MCF 10A (cell line): Measurements from ENCODE around the gene NUP98. TPM values are rescaled to one million over a fixed set of nuclear protein-coding genes. Genes with fewer than 3 reads are reported as not detected.

Source experiments
- BruUV-seq: library from RNA; stranded (reverse); fragments of 400-500 nt; replicated peaks from 2 replicates; lab custom pipeline; 2021; lab: Mats Ljungman, UMichigan
- CTCF ChIA-PET: fragments of 300-600 bp; sonication (Branson Sonifier 250); formaldehyde crosslinking; extraction: SDS; loops from one replicate; lab custom pipeline; 2021; ENCODE audit warnings: antibody characterized with exemption, inconsistent platforms; lab: Yijun Ruan, JAX
- POLR2A ChIA-PET: fragments of 300-600, 350-650 bp; sonication (Branson Sonifier 250); formaldehyde crosslinking; extraction: SDS; loops from one replicate; lab custom pipeline; 2020; ENCODE audit warnings: antibody characterized with exemption, inconsistent platforms; lab: Yijun Ruan, JAX
- DNase-seq: peaks from one replicate; pipeline ENCODE4 v3.0.0-alpha.2; 2018; ENCODE audit not compliant: unreplicated experiment
- H3K27ac Mint-ChIP-seq: one replicate; pipeline ENCODE4 v1.8.0; 2022; ENCODE audit warnings: mild to moderate bottlenecking, low read depth, mixed read lengths; ENCODE audit not compliant: unreplicated experiment
- H3K27me3 Mint-ChIP-seq: one replicate; pipeline ENCODE4 v1.8.0; 2022; ENCODE audit warnings: mixed read lengths; ENCODE audit not compliant: insufficient read depth, unreplicated experiment
- H3K36me3 Mint-ChIP-seq: one replicate; pipeline ENCODE4 v1.8.0; 2022; ENCODE audit warnings: mild to moderate bottlenecking, moderate library complexity, mixed read lengths; ENCODE audit not compliant: insufficient read depth, unreplicated experiment
- H3K4me1 Mint-ChIP-seq: one replicate; pipeline ENCODE4 v1.8.0; 2022; ENCODE audit warnings: mixed read lengths; ENCODE audit not compliant: insufficient read depth, unreplicated experiment
- H3K4me3 Mint-ChIP-seq: one replicate; pipeline ENCODE4 v1.8.0; 2022; ENCODE audit warnings: mild to moderate bottlenecking, moderate library complexity, mixed read lengths; ENCODE audit not compliant: unreplicated experiment
- H3K9me3 Mint-ChIP-seq: one replicate; pipeline ENCODE4 v1.8.0; 2022; ENCODE audit warnings: mixed read lengths; ENCODE audit not compliant: unreplicated experiment
- CTCF ChIP-seq: fragments of 200-600 bp; IDR thresholded peaks from one replicate; pipeline ENCODE4 v1.8.0; 2022; ENCODE audit warnings: antibody characterized with exemption, mild to moderate bottlenecking; ENCODE audit not compliant: unreplicated experiment
- intact Hi-C: fragments of 100-400 bp; cut with micrococcal nuclease; formaldehyde crosslinking; loops from 2 replicates; pipeline ENCODE4 v1.14.1; 2022
- total RNA-seq: library from RNA; stranded (reverse); gene quantifications from 2 replicates; pipeline ENCODE4 v1.2.3, GENCODE V29; 2022

Gene NUP98
- total RNA-seq, 1 experiment from 2014 or later: 83.7 TPM

GRCh38 chr11:3835751-3836150 is 38.4 kb upstream of the NUP98 start:
- peaks cover 45% of the 10 kb centered on the region for H3K36me3 Mint-ChIP-seq
- BruUV-seq: no TSS peak
- POLR2A ChIA-PET: no interaction called here
- H3K4me3 Mint-ChIP-seq: no peak overlapping the region
- intact Hi-C loops: no loop called here
- no peak for TF ChIP-seq CTCF
- no peaks in the 10 kb centered on the region for H3K9me3 Mint-ChIP-seq
- no peak for DNase-seq
- CTCF ChIA-PET: interaction anchor here (0.7 to 2.0 kb wide), 3 partner anchors 19 to 237 kb away, joined by 3 to 15 read pairs (median 4); partner anchors contain the start of gene STIM1
- peak overlapping the region; percentile 82 for H3K27ac Mint-ChIP-seq
- H3K27me3 Mint-ChIP-seq: no peaks in the 10 kb centered on the region
- peaks cover 48% of the 10 kb centered on the region for H3K4me1 Mint-ChIP-seq

GRCh38 chr11:3834664-3835461 is 37.5 kb upstream of the NUP98 start:
- peaks cover 45% of the 10 kb centered on the region for H3K4me1 Mint-ChIP-seq
- no peaks in the 10 kb centered on the region for H3K27me3 Mint-ChIP-seq
- ChIA-PET POLR2A (interaction anchor here (0.6 kb wide), 1 partner anchor 37 kb away, joined by 3 read pairs; the partner anchor contains the start of gene NUP98), CTCF (interaction anchor here (0.7 to 2.0 kb wide), 4 partner anchors 20 to 238 kb away, joined by 3 to 15 read pairs (median 6); partner anchors contain the start of gene STIM1)
- no peak for DNase-seq
- H3K4me3 Mint-ChIP-seq: no peak overlapping the region
- no peak for TF ChIP-seq CTCF
- H3K27ac Mint-ChIP-seq: peak overlapping the region; percentile 82
- no peaks in the 10 kb centered on the region for H3K9me3 Mint-ChIP-seq
- intact Hi-C loops: no loop called here
- BruUV-seq: no TSS peak
- H3K36me3 Mint-ChIP-seq: peaks cover 54% of the 10 kb centered on the region

- no peaks in the 10 kb centered on the region for H3K9me3 Mint-ChIP-seq
- no peak overlapping the region for H3K4me3 Mint-ChIP-seq
- no peaks in the 10 kb centered on the region for H3K27me3 Mint-ChIP-seq
- POLR2A ChIA-PET: interaction anchor here (0.6 kb wide), 1 partner anchor 37 kb away, joined by 3 read pairs; the partner anchor contains the start of gene NUP98
- peaks cover 59% of the 10 kb centered on the region for H3K36me3 Mint-ChIP-seq
- peaks cover 40% of the 10 kb centered on the region for H3K4me1 Mint-ChIP-seq
- no peak for DNase-seq
- TF ChIP-seq CTCF: no peak
- intact Hi-C loops: no loop called here
- CTCF ChIA-PET: interaction anchor here (1.2 to 1.5 kb wide), 3 partner anchors 15 to 238 kb away, joined by 6 to 12 read pairs (median 7); no protein-coding TSS in a partner anchor
- no TSS peak for BruUV-seq
- H3K27ac Mint-ChIP-seq: peak overlapping the region; percentile 42
These were observed 37.0 kb upstream of the NUP98 start for GRCh38 chr11:3834349-3834663.

GRCh38 chr11:3833449-3833848 is 36.1 kb upstream of the NUP98 start:
- DNase-seq: no peak
- ChIA-PET CTCF (interaction anchor here (1.2 to 1.5 kb wide), 4 partner anchors 15 to 239 kb away, joined by 5 to 12 read pairs (median 6); no protein-coding TSS in a partner anchor), POLR2A (no interaction called here)
- Mint-ChIP-seq H3K36me3 (peaks cover 61% of the 10 kb centered on the region), H3K9me3 (no peaks in the 10 kb centered on the region), H3K4me1 (peaks cover 33% of the 10 kb centered on the region), H3K27me3 (no peaks in the 10 kb centered on the region), H3K27ac (no peak overlapping the region), H3K4me3 (no peak overlapping the region)
- no TSS peak for BruUV-seq
- no peak for TF ChIP-seq CTCF
- intact Hi-C loops: no loop called here
